GM13976 (cell line): Measurements from ENCODE around the gene UNKL.

Source experiments
- DNase-seq: peaks from one replicate; pipeline ENCODE4 v3.0.0; 2012; ENCODE audit warnings: low spot score
- CTCF ChIP-seq: IDR thresholded peaks from 2 replicates; pipeline ENCODE4 v1.5.1; 2012; ENCODE audit warnings: borderline replicate concordance, mild to moderate bottlenecking; ENCODE audit not compliant: insufficient read depth; ENCODE audit errors: extremely low read depth, missing control alignments, control extremely low read depth
- in situ Hi-C: fragments of 300-500 bp; cut with MboI; formaldehyde crosslinking; loops from one replicate; pipeline ENCODE4 v1.12.0; 2022; ENCODE audit warnings: low sequenced_read_pairs, mixed read lengths, inconsistent platforms; ENCODE audit not compliant: unreplicated experiment

The UNKL gene

GRCh38 chr16:1378087-1378803, 36.3 kb downstream of the UNKL start:
- DNase-seq, result no peak
- TF ChIP-seq CTCF, result no peak
- in situ Hi-C loops, result no loop called here

GRCh38 chr16:1377406-1378010, 37.0 kb downstream of the UNKL start:
- no peak for DNase-seq
- no peak for TF ChIP-seq CTCF
- in situ Hi-C loops, result no loop called here

- DNase-seq, result no peak
- TF ChIP-seq CTCF, result no peak
- in situ Hi-C loops, result no loop called here
Observed at GRCh38 chr16:1375741-1376410, 38.6 kb downstream of the UNKL start.

GRCh38 chr16:1375298-1375640, 39.2 kb downstream of the UNKL start:
- in situ Hi-C loops, result no loop called here
- TF ChIP-seq CTCF, result no peak
- no peak for DNase-seq

GRCh38 chr16:1374418-1375297, 39.8 kb downstream of the UNKL start:
- no peak for DNase-seq
- in situ Hi-C loops, result no loop called here
- no peak for TF ChIP-seq CTCF

GRCh38 chr16:1372292-1372950, 42.1 kb downstream of the UNKL start:
- in situ Hi-C loops, result no loop called here
- no peak for TF ChIP-seq CTCF
- DNase-seq, result no peak
